ENCODE results near the gene BAIAP3. TPM values are rescaled to one million over a fixed set of nuclear protein-coding genes. Genes with fewer than 3 reads are reported as not detected.

The BAIAP3 gene
- total and polyA plus RNA-seq, 2 experiments from 2014 or later, result 5.2 to 13.0 TPM

DNA sequence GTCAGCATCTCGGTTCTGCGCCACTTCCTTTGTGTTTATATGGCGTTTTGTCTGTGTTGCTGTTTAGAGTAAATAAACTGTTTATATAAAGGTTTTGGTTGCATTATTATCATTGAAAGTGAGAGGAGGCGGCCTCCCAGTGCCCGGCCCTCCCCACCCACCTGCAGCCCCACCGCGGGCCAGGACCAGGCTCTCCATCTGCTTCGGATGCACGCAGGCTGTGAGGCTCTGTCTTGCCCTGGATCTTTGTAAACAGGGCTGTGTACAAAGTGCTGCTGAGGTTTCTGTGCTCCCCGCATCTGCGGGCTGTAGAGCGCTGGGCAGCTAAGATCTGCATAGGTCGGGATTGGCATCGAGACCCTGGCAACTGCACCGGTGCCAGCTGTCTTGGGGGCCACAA lies 8.2 kb upstream of the BAIAP3 start:
- H3K36me3 Mint-ChIP-seq (ENCODE audit: low read depth), result peaks cover 41% of the 10 kb centered on the region
- DNase-seq (ENCODE audit: low spot score) (no peak), ATAC-seq (peak; percentile 3; the same call in 2 of the 3 replicates)
- peaks cover 10% of the 10 kb centered on the region for H3K27me3 Mint-ChIP-seq (ENCODE audit: insufficient read depth, low read depth, poor library complexity)
- H3K4me3 Mint-ChIP-seq, result no peak overlapping the region
- H3K4me1 ChIP-seq (ENCODE audit: insufficient read depth), result no peaks in the 10 kb centered on the region
- H3K36me3 ChIP-seq (ENCODE audit: insufficient read depth), result peaks cover 4% of the 10 kb centered on the region; the same call in 1 of the 2 replicates
- no peak overlapping the region for H3K27ac Mint-ChIP-seq
- no peak overlapping the region for H3K4me2 ChIP-seq
- H4K20me1 ChIP-seq (replicated peaks; ENCODE audit: insufficient read depth), result peaks cover 1% of the 10 kb centered on the region; the same call in 1 of the 2 replicates
- H2AFZ ChIP-seq, result no peak overlapping the region
- H3K4me1 Mint-ChIP-seq, result peaks cover 7% of the 10 kb centered on the region
- peaks cover 5% of the 10 kb centered on the region; the same call in 1 of the 2 replicates for H3F3A ChIP-seq (replicated peaks; ENCODE audit: low read depth)
- 0 out of 2 replicates have a peak overlapping the region, but pooled peaks have one; percentile 66 for H3K27ac ChIP-seq (ENCODE audit: low read depth)
- no peak for TF ChIP-seq EZH2 (IDR thresholded peaks at IDR 0.05; ENCODE audit: low read depth, unreplicated experiment)
- TF ChIP-seq ZNF114 (CRISPR knock-in tag; IDR thresholded peaks at IDR 0.05), result no peak
- no peak; the same call in 1 of the 2 replicates for TF ChIP-seq POLR2AphosphoS5 (IDR thresholded peaks at IDR 0.05; ENCODE audit: low read depth)
- no peak for TF ChIP-seq REST (IDR thresholded peaks at IDR 0.05; ENCODE audit: unreplicated experiment)
- TF ChIP-seq ZNF331 (CRISPR knock-in tag; IDR thresholded peaks at IDR 0.05; ENCODE audit: low read depth), result no peak
- TF ChIP-seq NANOG (IDR thresholded peaks at IDR 0.05; ENCODE audit: borderline replicate concordance), result no peak
- TF ChIP-seq CREB1 (CRISPR knock-in tag; IDR thresholded peaks at IDR 0.05; ENCODE audit: low read depth), result no peak
- TF ChIP-seq STAT1 (IDR thresholded peaks at IDR 0.05; ENCODE audit: unreplicated experiment), result no peak
- TF ChIP-seq JUNB (IDR thresholded peaks at IDR 0.05; ENCODE audit: unreplicated experiment), result no peak
- TF ChIP-seq, protein P1, sequence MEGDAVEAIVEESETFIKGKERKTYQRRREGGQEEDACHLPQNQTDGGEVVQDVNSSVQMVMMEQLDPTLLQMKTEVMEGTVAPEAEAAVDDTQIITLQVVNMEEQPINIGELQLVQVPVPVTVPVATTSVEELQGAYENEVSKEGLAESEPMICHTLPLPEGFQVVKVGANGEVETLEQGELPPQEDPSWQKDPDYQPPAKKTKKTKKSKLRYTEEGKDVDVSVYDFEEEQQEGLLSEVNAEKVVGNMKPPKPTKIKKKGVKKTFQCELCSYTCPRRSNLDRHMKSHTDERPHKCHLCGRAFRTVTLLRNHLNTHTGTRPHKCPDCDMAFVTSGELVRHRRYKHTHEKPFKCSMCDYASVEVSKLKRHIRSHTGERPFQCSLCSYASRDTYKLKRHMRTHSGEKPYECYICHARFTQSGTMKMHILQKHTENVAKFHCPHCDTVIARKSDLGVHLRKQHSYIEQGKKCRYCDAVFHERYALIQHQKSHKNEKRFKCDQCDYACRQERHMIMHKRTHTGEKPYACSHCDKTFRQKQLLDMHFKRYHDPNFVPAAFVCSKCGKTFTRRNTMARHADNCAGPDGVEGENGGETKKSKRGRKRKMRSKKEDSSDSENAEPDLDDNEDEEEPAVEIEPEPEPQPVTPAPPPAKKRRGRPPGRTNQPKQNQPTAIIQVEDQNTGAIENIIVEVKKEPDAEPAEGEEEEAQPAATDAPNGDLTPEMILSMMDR (conservative IDR thresholded peaks at IDR 0.05; ENCODE audit: low read depth in 2 of 2), result no peak
- TF ChIP-seq EZH2phosphoT487 (IDR thresholded peaks at IDR 0.05; ENCODE audit: unreplicated experiment), result no peak
- TF ChIP-seq ZNF462 (CRISPR knock-in tag; IDR thresholded peaks at IDR 0.05), result no peak
- TF ChIP-seq, protein P2, sequence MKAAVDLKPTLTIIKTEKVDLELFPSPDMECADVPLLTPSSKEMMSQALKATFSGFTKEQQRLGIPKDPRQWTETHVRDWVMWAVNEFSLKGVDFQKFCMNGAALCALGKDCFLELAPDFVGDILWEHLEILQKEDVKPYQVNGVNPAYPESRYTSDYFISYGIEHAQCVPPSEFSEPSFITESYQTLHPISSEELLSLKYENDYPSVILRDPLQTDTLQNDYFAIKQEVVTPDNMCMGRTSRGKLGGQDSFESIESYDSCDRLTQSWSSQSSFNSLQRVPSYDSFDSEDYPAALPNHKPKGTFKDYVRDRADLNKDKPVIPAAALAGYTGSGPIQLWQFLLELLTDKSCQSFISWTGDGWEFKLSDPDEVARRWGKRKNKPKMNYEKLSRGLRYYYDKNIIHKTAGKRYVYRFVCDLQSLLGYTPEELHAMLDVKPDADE (IDR thresholded peaks at IDR 0.05), result no peak
- H3K9me3 Mint-ChIP-seq, result no peaks in the 10 kb centered on the region
- H3K79me2 ChIP-seq (replicated peaks; ENCODE audit: insufficient read depth), result 0 out of 2 replicates have a peak, but pooled peaks cover under 1% of the 10 kb centered on the region
- H3K27me3 ChIP-seq (ENCODE audit: insufficient read depth), result no peaks in the 10 kb centered on the region
- H3K4me3 ChIP-seq, result no peak overlapping the region
- no peaks in the 10 kb centered on the region for H3K9me2 ChIP-seq (ENCODE audit: insufficient read depth)

Data from GM23338 (cell line).